ENCODE results near the gene XPO4.

GRCh38 chr13:20831933-20832332, 70.6 kb downstream of the XPO4 start:
- TF ChIP-seq CTCF (IDR thresholded peaks at IDR 0.05) (no peak), POLR2A (IDR thresholded peaks at IDR 0.05) (no peak)

Measured in body of pancreas (tissue), 4 donors.